ENCODE measurements around the gene NABP2. TPM values are rescaled to one million over a fixed set of nuclear protein-coding genes. Genes with fewer than 3 reads are reported as not detected.

Gene NABP2
- polyA plus RNA-seq, 1 of the 3 experiments (the other 2 are of a cell fraction), result 49.3 TPM

DNA sequence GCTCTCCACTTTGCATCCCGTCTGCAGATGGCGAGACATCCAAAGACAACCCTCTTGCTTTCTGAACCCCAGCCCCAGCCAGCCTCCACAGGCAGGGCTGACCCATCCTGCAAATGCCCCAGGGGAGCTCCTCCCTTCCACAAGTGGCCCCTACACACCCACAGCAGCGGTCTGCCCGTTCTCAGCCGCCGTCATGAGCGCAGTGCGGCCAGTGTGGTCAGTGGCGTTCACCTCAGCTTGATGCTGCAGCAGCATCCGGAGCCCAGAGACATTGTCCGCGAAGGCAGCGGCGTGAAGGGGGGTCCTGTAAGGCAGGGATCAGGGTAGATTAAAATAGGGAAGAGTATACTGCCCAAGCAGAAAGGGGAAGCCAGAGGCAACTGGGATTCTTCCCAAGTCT is 20.4 kb downstream of the NABP2 start:
- Histone ChIP-seq H3K9me3 (no peaks in the 10 kb centered on the region), H3K79me2 (ENCODE audit: insufficient read depth) (peaks cover 7% of the 10 kb centered on the region; the same call in 1 of the 2 replicates), H3K4me1 (ENCODE audit: control insufficient read depth in 1 of 2, insufficient read depth in 2 of 2, low read depth in 1 of 2, low read length in 1 of 2) (no peaks in the 10 kb centered on the region), H4K20me1 (ENCODE audit: insufficient read depth) (peaks cover 13% of the 10 kb centered on the region; the same call in 1 of the 2 replicates), H2AFZ (ENCODE audit: low read depth) (no peak overlapping the region), H3K27me3 (ENCODE audit: insufficient read depth) (no peaks in the 10 kb centered on the region), H3K36me3 (replicated peaks in 1 of 2; ENCODE audit: control insufficient read depth in 1 of 2, insufficient read depth in 2 of 2, low read length in 1 of 2) (peaks cover 42 to 91% of the 10 kb centered on the region in 2 experiments), H3K9me2 (no peaks in the 10 kb centered on the region), H3K4me2 (no peak overlapping the region), H3K27ac (ENCODE audit: low read depth in 2 of 2, low read length in 1 of 2) (no peak overlapping the region), H3F3A (replicated peaks; ENCODE audit: insufficient read depth) (peaks cover 2% of the 10 kb centered on the region), H3K4me3 (ENCODE audit: low read depth in 2 of 2, low read length in 1 of 2) (no peak overlapping the region), H3K9ac (no peak overlapping the region)
- no peak for DNase-seq
- POLR2A ChIA-PET, result interaction anchor here (0.9 kb wide), 1 partner anchor 22 kb away, joined by 3 read pairs; the partner anchor contains the start of gene RNF41
- TF ChIP-seq, protein P1, sequence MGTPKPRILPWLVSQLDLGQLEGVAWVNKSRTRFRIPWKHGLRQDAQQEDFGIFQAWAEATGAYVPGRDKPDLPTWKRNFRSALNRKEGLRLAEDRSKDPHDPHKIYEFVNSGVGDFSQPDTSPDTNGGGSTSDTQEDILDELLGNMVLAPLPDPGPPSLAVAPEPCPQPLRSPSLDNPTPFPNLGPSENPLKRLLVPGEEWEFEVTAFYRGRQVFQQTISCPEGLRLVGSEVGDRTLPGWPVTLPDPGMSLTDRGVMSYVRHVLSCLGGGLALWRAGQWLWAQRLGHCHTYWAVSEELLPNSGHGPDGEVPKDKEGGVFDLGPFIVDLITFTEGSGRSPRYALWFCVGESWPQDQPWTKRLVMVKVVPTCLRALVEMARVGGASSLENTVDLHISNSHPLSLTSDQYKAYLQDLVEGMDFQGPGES (IDR thresholded peaks at IDR 0.05; ENCODE audit: low read depth, low read length), result no peak
- no peak for TF ChIP-seq EZH2phosphoT487 (IDR thresholded peaks at IDR 0.05; ENCODE audit: borderline replicate concordance, low read depth)
- TF ChIP-seq, protein P2, sequence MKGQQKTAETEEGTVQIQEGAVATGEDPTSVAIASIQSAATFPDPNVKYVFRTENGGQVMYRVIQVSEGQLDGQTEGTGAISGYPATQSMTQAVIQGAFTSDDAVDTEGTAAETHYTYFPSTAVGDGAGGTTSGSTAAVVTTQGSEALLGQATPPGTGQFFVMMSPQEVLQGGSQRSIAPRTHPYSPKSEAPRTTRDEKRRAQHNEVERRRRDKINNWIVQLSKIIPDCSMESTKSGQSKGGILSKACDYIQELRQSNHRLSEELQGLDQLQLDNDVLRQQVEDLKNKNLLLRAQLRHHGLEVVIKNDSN (IDR thresholded peaks at IDR 0.05; ENCODE audit: borderline replicate concordance, low read depth), result no peak
- no peak for TF ChIP-seq FOXJ3 (CRISPR knock-in tag; IDR thresholded peaks at IDR 0.05)
- CTCF ChIA-PET, result interaction anchor here (0.7 to 1.7 kb wide), 5 partner anchors 8 to 118 kb away, joined by 3 to 5 read pairs (median 3); partner anchors contain the start of gene SMARCC2
- 99% methylated on average over 9 of the region's 14 CpGs for WGBS (ENCODE audit: low lambda C conversion rate)

DNA sequence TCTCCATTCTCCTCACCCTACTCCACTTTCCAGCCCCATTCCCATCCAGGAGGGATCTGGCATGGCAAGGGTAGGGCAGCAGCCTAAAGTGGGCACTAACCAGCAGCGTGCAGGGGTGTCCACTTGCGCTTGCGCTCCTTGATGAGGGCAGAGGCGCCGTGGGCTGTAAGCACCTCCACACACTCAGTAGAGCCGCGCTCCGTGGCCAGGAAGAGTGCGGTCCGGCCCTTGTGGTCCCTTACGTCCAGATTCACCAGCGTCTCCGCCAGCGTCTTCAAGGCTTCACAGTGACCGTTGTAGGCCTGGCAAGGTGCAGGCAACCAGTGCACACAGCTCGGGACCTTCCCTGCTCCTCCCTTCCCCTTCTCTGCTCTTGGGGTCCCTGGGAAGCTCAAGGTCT is 23.8 kb downstream of the NABP2 start:
- Histone ChIP-seq H3K4me2 (no peak overlapping the region), H3F3A (replicated peaks; ENCODE audit: insufficient read depth) (peaks cover 5% of the 10 kb centered on the region), H3K79me2 (ENCODE audit: insufficient read depth) (peaks cover 21% of the 10 kb centered on the region; the same call in 1 of the 2 replicates), H4K20me1 (ENCODE audit: insufficient read depth) (peaks cover 4% of the 10 kb centered on the region; the same call in 1 of the 2 replicates), H3K27ac (ENCODE audit: low read depth in 2 of 2, low read length in 1 of 2) (no peak overlapping the region), H2AFZ (ENCODE audit: low read depth) (no peak overlapping the region), H3K27me3 (ENCODE audit: insufficient read depth) (no peaks in the 10 kb centered on the region), H3K9me2 (no peaks in the 10 kb centered on the region), H3K9ac (no peak overlapping the region), H3K4me3 (ENCODE audit: low read depth in 2 of 2, low read length in 1 of 2) (no peak overlapping the region), H3K36me3 (replicated peaks in 1 of 2; ENCODE audit: control insufficient read depth in 1 of 2, insufficient read depth in 2 of 2, low read length in 1 of 2) (peaks cover 65 to 71% of the 10 kb centered on the region in 2 experiments), H3K9me3 (no peaks in the 10 kb centered on the region), H3K4me1 (ENCODE audit: control insufficient read depth in 1 of 2, insufficient read depth in 2 of 2, low read depth in 1 of 2, low read length in 1 of 2) (no peaks in the 10 kb centered on the region)
- POLR2A ChIA-PET, result interaction anchor here (0.7 to 1.0 kb wide), 2 partner anchors 11 to 14 kb away, joined by 3 read pairs; no protein-coding TSS in a partner anchor
- no peak for TF ChIP-seq ELF1 (IDR thresholded peaks at IDR 0.05)
- no peak for TF ChIP-seq GATA2 (CRISPR knock-in tag; IDR thresholded peaks at IDR 0.05)
- TF ChIP-seq, protein P3, sequence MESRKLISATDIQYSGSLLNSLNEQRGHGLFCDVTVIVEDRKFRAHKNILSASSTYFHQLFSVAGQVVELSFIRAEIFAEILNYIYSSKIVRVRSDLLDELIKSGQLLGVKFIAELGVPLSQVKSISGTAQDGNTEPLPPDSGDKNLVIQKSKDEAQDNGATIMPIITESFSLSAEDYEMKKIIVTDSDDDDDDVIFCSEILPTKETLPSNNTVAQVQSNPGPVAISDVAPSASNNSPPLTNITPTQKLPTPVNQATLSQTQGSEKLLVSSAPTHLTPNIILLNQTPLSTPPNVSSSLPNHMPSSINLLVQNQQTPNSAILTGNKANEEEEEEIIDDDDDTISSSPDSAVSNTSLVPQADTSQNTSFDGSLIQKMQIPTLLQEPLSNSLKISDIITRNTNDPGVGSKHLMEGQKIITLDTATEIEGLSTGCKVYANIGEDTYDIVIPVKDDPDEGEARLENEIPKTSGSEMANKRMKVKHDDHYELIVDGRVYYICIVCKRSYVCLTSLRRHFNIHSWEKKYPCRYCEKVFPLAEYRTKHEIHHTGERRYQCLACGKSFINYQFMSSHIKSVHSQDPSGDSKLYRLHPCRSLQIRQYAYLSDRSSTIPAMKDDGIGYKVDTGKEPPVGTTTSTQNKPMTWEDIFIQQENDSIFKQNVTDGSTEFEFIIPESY (IDR thresholded peaks at IDR 0.05; ENCODE audit: borderline replicate concordance, low read depth), result no peak
- 98% methylated on average over 16 of the region's 16 CpGs for WGBS (ENCODE audit: low lambda C conversion rate)
- no peak for DNase-seq
- CTCF ChIA-PET, result interaction anchor here (0.6 to 3.1 kb wide), 7 partner anchors 9 to 59 kb away, joined by 3 to 24 read pairs (median 4); partner anchors contain the start of genes ANKRD52, COQ10A and SMARCC2

Measured in SK-N-SH (cell line).